Measurements from ENCODE around the gene SLC37A1. TPM values are rescaled to one million over a fixed set of nuclear protein-coding genes. Genes with fewer than 3 reads are reported as not detected.

SLC37A1 gene
- total RNA-seq, 2 experiments from 2014 or later: 12.7 to 13.3 TPM

DNA sequence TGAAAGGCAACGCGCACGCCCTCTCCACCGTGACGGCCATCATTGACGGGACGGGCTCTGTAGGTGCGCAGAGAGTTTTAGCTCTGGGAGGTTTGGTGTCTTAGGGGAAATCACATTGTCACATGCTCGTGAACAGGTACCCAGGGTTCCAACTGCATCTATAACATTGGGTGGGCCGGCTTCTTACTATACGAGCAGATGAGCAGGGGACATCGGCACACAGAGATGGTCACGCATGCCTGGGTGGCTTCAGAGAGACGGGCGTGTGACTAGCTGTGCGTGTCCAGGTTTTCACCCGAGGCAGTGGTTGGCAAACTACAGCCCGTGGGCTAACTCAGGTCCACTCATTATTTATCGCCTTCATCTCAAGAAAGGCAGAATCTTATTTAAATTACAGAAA lies 54.7 kb downstream of the SLC37A1 start:
- Mint-ChIP-seq H3K4me1 (no peaks in the 10 kb centered on the region), H3K36me3 (ENCODE audit: low read depth) (no peaks in the 10 kb centered on the region), H3K27ac (no peak overlapping the region), H3K9me3 (no peaks in the 10 kb centered on the region), H3K27me3 (no peaks in the 10 kb centered on the region), H3K4me3 (no peak overlapping the region)
- no peak for DNase-seq
- ChIA-PET CTCF (no interaction called here), POLR2A (no interaction called here)

DNA sequence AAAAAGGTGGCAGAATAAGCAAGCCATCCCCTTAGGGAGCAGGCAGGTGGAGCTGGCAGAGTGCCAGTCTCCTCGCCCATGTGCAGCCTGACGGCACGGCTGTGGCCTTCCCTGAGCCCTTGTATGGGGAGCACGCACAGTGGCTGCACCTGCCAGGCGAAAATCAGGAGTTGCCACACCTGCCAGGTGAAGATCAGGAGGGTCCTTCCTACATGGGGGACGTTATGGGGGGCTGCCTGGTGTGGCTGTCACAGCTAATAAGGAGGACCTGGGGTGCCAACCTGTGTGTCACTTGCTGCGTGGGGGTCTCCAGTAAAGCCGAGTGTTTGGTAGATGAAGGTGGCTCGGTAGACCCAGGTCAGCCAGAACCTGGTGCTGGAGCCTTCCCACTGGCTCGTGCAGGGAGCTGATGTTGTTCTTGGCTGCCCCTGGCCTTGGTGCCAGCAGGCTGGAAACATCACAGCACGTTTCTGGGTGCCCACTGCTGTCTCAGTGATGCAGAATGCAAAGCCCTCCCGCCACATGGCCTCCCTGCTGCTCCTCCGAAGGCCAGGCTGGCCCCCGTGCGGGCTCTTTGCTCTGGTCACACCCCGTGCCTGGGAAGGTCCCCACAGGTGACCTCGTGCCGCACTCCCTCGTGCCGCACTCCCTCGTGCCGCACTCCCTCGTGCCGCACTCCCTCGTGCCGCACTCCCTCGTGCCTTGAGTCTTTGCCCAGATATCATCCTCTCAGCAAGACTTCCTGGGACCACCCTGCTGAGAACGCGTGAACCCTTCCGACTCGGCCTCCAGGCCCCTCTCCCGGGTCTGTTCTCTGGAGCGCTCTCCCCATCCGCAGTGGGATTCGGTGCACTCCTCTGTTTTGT lies 55.4 kb downstream of the SLC37A1 start:
- POLR2A ChIA-PET: no interaction called here
- Mint-ChIP-seq H3K27me3 (no peaks in the 10 kb centered on the region), H3K27ac (no peak overlapping the region), H3K4me3 (no peak overlapping the region), H3K9me3 (no peaks in the 10 kb centered on the region), H3K36me3 (ENCODE audit: low read depth) (no peaks in the 10 kb centered on the region), H3K4me1 (no peaks in the 10 kb centered on the region)
- no peak for DNase-seq
- CTCF ChIA-PET: no interaction called here

DNA sequence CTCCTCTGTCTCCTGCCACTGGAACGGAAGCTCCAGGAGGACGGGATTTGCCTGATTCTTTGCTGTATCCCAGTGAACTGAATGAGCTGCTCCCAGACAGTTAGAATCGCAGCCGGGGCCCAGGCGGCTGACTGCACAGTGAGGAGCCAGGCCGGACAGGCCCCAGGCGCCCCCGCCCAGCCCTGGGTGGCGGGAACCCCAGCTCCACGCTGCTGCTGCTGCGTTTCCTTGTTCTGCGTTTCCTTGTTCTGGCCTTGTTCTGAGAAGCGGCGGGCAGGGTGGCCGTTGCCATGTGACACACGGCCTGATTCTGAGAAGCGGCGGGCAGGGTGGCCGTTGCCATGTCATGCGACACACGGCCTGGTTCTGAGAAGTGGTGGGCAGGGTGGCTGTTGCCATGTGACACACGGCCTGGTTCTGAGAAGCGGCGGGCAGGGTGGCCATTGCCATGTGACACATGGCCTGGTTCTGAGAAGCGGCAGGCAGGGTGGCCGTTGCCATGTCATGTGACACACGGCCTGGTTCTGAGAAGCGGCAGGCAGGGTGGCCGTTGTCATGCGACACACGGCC lies 56.2 kb downstream of the SLC37A1 start:
- no peaks in the 10 kb centered on the region for H3K9me3 Mint-ChIP-seq
- H3K4me3 Mint-ChIP-seq: no peak overlapping the region
- H3K4me1 Mint-ChIP-seq: no peaks in the 10 kb centered on the region
- ChIA-PET CTCF (no interaction called here), POLR2A (no interaction called here)
- H3K36me3 Mint-ChIP-seq (ENCODE audit: low read depth): no peaks in the 10 kb centered on the region
- no peak overlapping the region for H3K27ac Mint-ChIP-seq
- DNase-seq: no peak
- no peaks in the 10 kb centered on the region for H3K27me3 Mint-ChIP-seq

DNA sequence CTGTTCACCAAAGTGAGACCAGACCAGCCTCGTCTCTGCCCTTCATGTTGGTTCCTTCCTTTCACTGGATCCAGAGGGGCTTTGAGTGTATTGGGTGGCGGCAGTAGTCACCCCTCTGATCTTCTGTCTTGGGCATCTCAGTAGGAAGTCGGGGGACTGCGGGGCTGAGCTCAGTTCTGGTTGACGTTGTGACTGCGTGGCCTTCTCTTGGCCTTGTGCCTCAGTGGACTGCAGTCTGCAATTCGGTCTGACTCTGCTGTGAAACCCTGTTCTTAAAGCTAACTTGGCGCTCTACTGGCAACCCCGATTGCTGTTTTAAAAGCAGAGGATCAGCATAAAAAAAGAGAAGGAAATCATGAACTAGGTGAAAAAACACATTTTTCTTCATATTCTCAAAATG lies 56.7 kb downstream of the SLC37A1 start:
- H3K4me3 Mint-ChIP-seq: no peak overlapping the region
- H3K4me1 Mint-ChIP-seq: no peaks in the 10 kb centered on the region
- H3K36me3 Mint-ChIP-seq (ENCODE audit: low read depth): no peaks in the 10 kb centered on the region
- no peaks in the 10 kb centered on the region for H3K9me3 Mint-ChIP-seq
- H3K27me3 Mint-ChIP-seq: no peaks in the 10 kb centered on the region
- DNase-seq: no peak
- CTCF ChIA-PET: no interaction called here
- H3K27ac Mint-ChIP-seq: no peak overlapping the region
- POLR2A ChIA-PET: no interaction called here

DNA sequence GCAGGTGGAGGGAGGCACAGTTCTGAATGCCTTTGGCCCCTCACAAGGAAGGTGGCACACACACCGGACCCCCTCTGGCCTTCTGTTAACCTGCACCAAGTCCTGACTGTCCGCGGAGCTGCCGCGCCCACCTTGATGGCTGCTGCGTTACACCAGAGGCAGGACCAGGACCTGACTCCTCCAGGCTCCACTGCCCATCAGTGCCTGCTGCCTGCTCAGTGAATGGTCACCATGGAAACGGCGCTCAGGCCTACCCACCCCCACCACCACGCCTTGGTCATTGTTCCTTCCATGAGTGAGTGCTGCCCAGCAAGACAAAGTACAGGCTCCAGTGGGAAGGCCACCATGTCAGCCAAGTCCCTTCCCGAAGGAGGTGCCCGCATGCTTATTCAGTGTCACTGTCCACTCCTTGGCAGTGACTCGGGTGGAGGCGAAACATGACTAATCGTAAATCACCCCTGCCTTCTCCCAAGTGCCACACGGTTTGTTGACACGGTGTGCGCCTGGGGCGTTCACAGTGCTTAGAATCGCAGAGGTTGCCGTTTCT lies 57.3 kb downstream of the SLC37A1 start:
- ChIA-PET CTCF (no interaction called here), POLR2A (no interaction called here)
- DNase-seq: no peak
- Mint-ChIP-seq H3K36me3 (ENCODE audit: low read depth) (no peaks in the 10 kb centered on the region), H3K27me3 (no peaks in the 10 kb centered on the region), H3K4me3 (no peak overlapping the region), H3K9me3 (peaks cover under 1% of the 10 kb centered on the region), H3K4me1 (no peaks in the 10 kb centered on the region), H3K27ac (no peak overlapping the region)

DNA sequence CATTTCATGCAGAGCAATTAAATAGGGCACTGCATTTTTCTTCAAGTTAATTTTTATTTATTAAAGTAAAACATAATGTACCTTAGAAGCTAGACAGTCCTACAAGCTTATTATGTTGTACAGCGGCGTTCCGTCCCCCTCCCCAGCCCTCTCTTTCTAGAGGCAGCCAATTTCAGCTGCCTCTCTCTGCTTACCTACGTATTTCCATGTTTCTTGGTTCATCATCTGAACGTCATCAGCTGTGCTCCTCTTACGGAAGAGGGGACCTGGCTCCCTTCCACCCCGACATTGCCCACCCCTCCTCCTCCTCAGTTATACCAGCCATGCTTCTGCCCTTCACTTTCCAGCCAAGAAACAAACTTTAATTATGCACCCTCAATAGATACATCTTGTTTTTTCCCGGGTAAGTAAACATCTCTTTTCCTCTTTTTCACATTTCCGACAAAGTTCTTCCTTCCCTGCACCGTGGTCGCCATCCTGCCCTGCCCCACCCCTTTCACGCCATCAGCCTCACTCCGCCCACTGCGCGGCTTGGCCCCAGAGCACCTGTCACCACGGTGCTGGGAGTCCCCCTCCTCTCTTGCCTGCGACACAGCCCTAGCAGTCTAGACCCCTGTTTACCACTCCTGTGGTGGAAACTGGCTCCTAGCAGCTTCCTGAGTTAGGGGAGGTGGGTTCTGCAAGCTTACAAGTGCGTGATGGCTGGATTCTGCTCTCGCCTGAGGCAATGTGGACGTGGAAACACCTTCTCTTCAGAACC lies 57.9 kb downstream of the SLC37A1 start:
- ChIA-PET CTCF (no interaction called here), POLR2A (no interaction called here)
- Mint-ChIP-seq H3K4me3 (no peak overlapping the region), H3K27ac (no peak overlapping the region), H3K4me1 (no peaks in the 10 kb centered on the region), H3K9me3 (peaks cover 5% of the 10 kb centered on the region), H3K27me3 (no peaks in the 10 kb centered on the region), H3K36me3 (ENCODE audit: low read depth) (peaks cover 3% of the 10 kb centered on the region)
- DNase-seq: no peak

DNA sequence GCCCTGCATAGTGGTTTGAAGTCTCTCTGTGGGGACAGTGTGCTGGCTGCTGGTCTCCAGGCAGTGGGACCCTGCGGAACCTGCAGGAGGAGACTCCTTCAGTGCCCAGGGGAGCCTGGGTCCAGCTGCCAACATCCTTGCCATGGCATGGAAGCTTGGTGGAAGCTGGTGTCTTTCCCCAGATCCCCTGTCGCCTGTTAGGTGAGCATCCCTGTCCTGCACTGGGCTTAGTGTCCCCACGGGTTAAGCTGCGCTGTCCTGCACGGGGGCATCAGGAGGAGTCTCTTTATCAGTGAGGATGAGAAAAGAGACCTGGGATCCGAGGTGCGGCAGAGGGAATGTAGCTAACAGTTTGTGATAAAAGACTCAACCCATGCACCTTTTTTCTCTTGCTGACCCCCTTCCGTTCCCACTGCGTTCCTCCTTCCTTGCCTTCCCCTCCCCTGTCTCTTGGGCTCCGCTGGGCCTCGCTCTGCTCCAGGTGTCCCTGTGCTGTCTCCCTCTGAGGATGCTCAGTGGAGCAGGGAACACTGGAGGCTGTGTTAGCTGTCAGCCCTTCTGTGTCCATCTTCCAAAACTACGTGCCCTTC lies 59.3 kb downstream of the SLC37A1 start:
- ChIA-PET POLR2A (no interaction called here), CTCF (no interaction called here)
- peaks cover 9% of the 10 kb centered on the region for H3K9me3 Mint-ChIP-seq
- H3K4me3 Mint-ChIP-seq: no peak overlapping the region
- no peaks in the 10 kb centered on the region for H3K27me3 Mint-ChIP-seq
- DNase-seq: no peak
- H3K36me3 Mint-ChIP-seq (ENCODE audit: low read depth): peaks cover 7% of the 10 kb centered on the region
- H3K4me1 Mint-ChIP-seq: no peaks in the 10 kb centered on the region
- no peak overlapping the region for H3K27ac Mint-ChIP-seq

DNA sequence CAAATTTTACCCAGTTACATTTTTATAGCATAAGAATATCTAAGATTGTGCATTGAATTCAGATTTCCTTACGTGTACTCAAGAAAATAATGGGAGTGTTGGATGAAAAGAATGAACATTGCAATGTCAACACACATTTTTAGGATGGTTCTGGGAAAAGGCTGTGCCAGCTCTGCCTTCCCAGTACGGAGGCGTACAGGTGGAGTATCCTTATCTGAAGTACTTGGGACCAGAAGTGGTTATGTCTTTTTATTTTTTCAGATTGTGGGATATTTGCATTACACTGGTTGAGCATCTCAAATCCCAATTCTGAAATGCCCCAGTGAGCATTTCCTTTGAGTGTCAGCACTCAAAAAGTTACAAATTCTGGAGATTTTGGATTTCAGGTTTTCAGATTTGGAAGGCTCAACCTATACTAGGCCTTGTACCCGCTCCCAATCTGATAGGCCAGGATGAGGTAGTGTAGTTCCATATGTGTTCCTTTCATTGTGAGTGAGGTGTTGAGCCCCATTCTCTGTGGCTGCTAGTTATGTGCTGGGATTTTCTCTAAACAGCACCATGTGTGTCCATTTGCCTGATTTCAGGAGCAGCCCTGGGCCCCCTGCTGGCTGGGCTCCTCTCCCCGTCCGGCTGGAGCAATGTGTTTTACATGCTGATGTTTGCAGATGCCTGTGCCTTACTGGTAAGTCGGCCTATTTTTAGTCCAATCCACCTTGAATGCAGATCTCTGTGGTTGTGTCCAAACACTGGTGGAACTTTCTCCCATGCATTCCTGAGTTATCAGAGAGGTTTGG lies 60.8 kb downstream of the SLC37A1 start:
- no peak for DNase-seq
- Mint-ChIP-seq H3K27ac (no peak overlapping the region), H3K36me3 (ENCODE audit: low read depth) (peaks cover 7% of the 10 kb centered on the region), H3K4me3 (no peak overlapping the region), H3K4me1 (no peaks in the 10 kb centered on the region), H3K27me3 (no peaks in the 10 kb centered on the region), H3K9me3 (peaks cover 9% of the 10 kb centered on the region)
- CTCF ChIA-PET: no interaction called here
- POLR2A ChIA-PET: no interaction called here

DNA sequence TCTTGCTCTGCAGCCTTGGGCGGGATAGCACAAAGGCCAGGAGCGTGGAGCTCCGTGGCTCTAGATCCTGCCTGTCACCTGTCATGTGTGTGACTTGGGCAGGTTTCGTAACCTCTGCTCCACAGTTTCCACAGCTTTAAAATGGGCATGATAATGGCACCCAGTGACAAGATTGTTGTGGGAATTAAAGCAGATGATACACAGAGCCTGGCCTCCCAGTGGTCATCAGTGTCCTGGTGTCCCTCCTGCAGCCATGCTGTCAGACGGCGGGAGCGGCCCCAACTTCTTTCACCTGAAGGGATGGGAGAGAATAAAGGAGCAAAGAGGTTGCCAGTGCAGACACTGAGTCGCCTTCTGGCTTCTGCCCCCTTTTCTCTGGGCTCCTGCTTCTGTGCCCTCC lies 61.5 kb downstream of the SLC37A1 start:
- POLR2A ChIA-PET: no interaction called here
- Mint-ChIP-seq H3K9me3 (peaks cover 9% of the 10 kb centered on the region), H3K36me3 (ENCODE audit: low read depth) (peaks cover 7% of the 10 kb centered on the region), H3K27me3 (no peaks in the 10 kb centered on the region), H3K4me1 (no peaks in the 10 kb centered on the region), H3K4me3 (no peak overlapping the region), H3K27ac (no peak overlapping the region)
- CTCF ChIA-PET: no interaction called here
- DNase-seq: no peak

DNA sequence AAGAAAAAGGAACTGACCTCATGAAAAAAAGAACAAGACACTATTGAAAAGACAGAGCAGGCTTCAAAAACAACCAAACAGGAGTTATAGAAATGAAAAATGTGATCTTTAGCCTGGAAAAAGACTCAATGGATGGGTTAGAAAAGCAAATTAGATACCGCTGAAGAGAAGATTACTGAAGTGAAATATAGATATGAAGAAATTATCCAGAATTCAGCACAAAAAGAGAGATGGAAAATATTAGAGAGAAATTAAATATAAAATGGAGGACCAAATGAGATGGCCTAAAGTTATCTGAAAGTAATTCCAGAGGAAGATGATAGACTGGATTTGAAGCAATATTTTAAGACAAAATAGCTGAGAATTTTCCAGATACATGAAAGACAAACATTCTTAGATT lies 63.0 kb downstream of the SLC37A1 start:
- no peaks in the 10 kb centered on the region for H3K27me3 Mint-ChIP-seq
- peaks cover 7% of the 10 kb centered on the region for H3K36me3 Mint-ChIP-seq (ENCODE audit: low read depth)
- no peak overlapping the region for H3K4me3 Mint-ChIP-seq
- DNase-seq: no peak
- ChIA-PET POLR2A (interaction anchor here (1.1 kb wide), 1 partner anchor 216 kb away, joined by 3 read pairs; no protein-coding TSS in a partner anchor), CTCF (no interaction called here)
- H3K27ac Mint-ChIP-seq: no peak overlapping the region
- no peaks in the 10 kb centered on the region for H3K4me1 Mint-ChIP-seq
- H3K9me3 Mint-ChIP-seq: peaks cover 9% of the 10 kb centered on the region

DNA sequence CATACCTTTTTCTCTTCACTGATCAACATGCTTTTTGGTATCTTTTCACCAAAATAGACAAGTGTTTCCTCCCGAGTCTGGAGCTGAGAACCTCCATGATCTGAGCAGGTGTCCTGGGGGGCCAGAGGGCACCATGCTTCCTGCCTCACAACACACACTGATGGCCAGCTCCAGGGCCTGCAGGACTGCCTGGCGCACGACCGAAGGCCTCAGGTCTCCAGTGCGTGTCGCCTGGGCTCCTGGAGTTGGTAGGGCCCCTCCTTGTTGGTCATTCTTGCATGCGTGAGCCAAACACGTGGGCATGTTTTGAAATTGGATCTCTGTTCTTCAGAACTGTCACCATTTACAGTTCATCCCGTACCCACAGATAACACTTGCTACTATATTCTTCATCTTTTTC lies 64.4 kb downstream of the SLC37A1 start:
- H3K27ac Mint-ChIP-seq: no peak overlapping the region
- H3K36me3 Mint-ChIP-seq (ENCODE audit: low read depth): peaks cover 7% of the 10 kb centered on the region
- no peak overlapping the region for H3K4me3 Mint-ChIP-seq
- peaks cover 9% of the 10 kb centered on the region for H3K9me3 Mint-ChIP-seq
- ChIA-PET CTCF (no interaction called here), POLR2A (no interaction called here)
- DNase-seq: no peak
- H3K27me3 Mint-ChIP-seq: no peaks in the 10 kb centered on the region
- no peaks in the 10 kb centered on the region for H3K4me1 Mint-ChIP-seq

DNA sequence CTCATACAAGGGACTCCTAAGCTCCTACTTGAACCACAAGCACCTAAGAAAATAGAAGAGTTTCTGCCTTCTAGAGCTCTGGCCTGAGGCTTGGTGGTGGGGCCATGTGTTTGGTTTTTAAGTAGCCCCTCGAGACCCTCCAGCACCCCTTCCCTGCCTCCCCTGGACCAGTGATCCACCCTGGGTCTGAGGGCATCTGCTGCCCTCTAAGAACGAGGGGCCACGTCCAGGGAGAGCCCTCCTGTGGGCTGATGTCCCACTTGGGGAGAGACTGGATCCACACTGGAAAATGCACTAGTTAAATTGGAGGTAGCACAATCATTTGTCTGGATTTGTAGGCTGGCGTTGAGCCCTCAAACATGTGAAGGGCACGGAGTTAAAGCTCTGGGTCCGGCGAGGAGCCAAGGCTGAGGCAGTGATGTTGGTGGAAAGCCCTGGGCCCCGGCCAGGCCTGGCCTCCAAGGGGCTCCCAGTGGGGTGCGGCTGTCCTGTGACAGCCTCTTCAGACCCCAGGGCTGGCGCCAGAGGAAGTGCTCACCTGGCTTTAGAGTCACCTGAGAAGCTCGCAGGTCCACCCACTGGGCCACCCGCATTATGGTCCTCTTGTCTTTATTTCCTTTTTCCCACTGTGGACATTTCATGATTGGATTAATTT lies 65.2 kb downstream of the SLC37A1 start:
- H3K36me3 Mint-ChIP-seq (ENCODE audit: low read depth): peaks cover 7% of the 10 kb centered on the region
- H3K4me1 Mint-ChIP-seq: no peaks in the 10 kb centered on the region
- H3K4me3 Mint-ChIP-seq: no peak overlapping the region
- POLR2A ChIA-PET: no interaction called here
- no peak for DNase-seq
- CTCF ChIA-PET: no interaction called here
- H3K27me3 Mint-ChIP-seq: no peaks in the 10 kb centered on the region
- H3K27ac Mint-ChIP-seq: no peak overlapping the region
- peaks cover 9% of the 10 kb centered on the region for H3K9me3 Mint-ChIP-seq
